HEK293 (cell line): ENCODE data around the gene USF1.

Source experiments
- HOXC10 ChIP-seq: sonication (generic); formaldehyde crosslinking; IDR thresholded peaks from 2 replicates; pipeline ENCODE4 v1.8.1; 2023; ENCODE audit warnings: mild to moderate bottlenecking, missing genetic modification reagents
- MZF1 ChIP-seq: fragments of 450-650 bp; formaldehyde crosslinking; IDR thresholded peaks from 2 replicates; pipeline ENCODE4 v1.5.1; 2017; ENCODE audit warnings: missing biosample characterization, missing genetic modification characterization, borderline replicate concordance
- SP2 ChIP-seq: fragments of 450-650 bp; formaldehyde crosslinking; IDR thresholded peaks from 2 replicates; pipeline ENCODE4 v1.5.1; 2016; ENCODE audit warnings: missing biosample characterization, missing genetic modification characterization
- SP7 ChIP-seq: fragments of 450-650 bp; formaldehyde crosslinking; IDR thresholded peaks from 2 replicates; pipeline ENCODE4 v1.5.1; 2016; ENCODE audit warnings: missing biosample characterization, missing genetic modification characterization
- YY1 ChIP-seq: fragments of 450-650 bp; formaldehyde crosslinking; IDR thresholded peaks from 2 replicates; pipeline ENCODE4 v1.5.1; 2018; ENCODE audit warnings: missing biosample characterization, missing genetic modification characterization
- ZBTB6 ChIP-seq: fragments of 450-650 bp; formaldehyde crosslinking; IDR thresholded peaks from 2 replicates; pipeline ENCODE4 v1.5.1; 2017; ENCODE audit warnings: missing biosample characterization, missing genetic modification characterization
- ZFP37 ChIP-seq: fragments of 450-650 bp; formaldehyde crosslinking; IDR thresholded peaks from 2 replicates; pipeline ENCODE4 v1.5.1; 2016; ENCODE audit warnings: missing biosample characterization, missing genetic modification characterization
- ZNF112 ChIP-seq: fragments of 450-650 bp; formaldehyde crosslinking; IDR thresholded peaks from 2 replicates; pipeline ENCODE4 v1.5.0; 2017; ENCODE audit warnings: missing biosample characterization, missing genetic modification characterization
- ZNF114 ChIP-seq: fragments of 450-650 bp; formaldehyde crosslinking; IDR thresholded peaks from 2 replicates; pipeline ENCODE4 v1.5.0; 2017; ENCODE audit warnings: missing biosample characterization, missing genetic modification characterization
- ZNF2 ChIP-seq: fragments of 450-650 bp; formaldehyde crosslinking; IDR thresholded peaks from 2 replicates; pipeline ENCODE4 v1.5.1; 2016; ENCODE audit warnings: missing biosample characterization, missing genetic modification characterization
- ZNF274 ChIP-seq, 2 experiments: fragments of 200-500 bp in 1 of 2; fragments of 450-650 bp in 1 of 2; sonication (Bioruptor generic) in 1 of 2; formaldehyde crosslinking in 1 of 2; IDR thresholded peaks; 2 replicates each; pipeline versions ENCODE4 v1.5.1 to v1.6.1; 2014 to 2016; ENCODE audit warnings: borderline replicate concordance in 1 of 2, inconsistent platforms in 1 of 2, low read length in 1 of 2, missing biosample characterization in 1 of 2, missing genetic modification characterization in 1 of 2
- ZNF350 ChIP-seq: fragments of 450-650 bp; formaldehyde crosslinking; IDR thresholded peaks from 2 replicates; pipeline ENCODE4 v1.5.0; 2017; ENCODE audit warnings: missing biosample characterization, mild to moderate bottlenecking, missing genetic modification characterization
- ZNF398 ChIP-seq: fragments of 450-650 bp; formaldehyde crosslinking; IDR thresholded peaks from 2 replicates; pipeline ENCODE4 v1.5.1; 2017; ENCODE audit warnings: missing biosample characterization, missing genetic modification characterization
- ZNF501 ChIP-seq: fragments of 450-650 bp; formaldehyde crosslinking; IDR thresholded peaks from 2 replicates; pipeline ENCODE4 v1.5.1; 2016; ENCODE audit warnings: missing biosample characterization, missing genetic modification characterization
- ZNF518A ChIP-seq: fragments of 450-650 bp; formaldehyde crosslinking; conservative IDR thresholded peaks from 2 replicates; pipeline ENCODE4 v1.5.1; 2016; ENCODE audit warnings: low read depth, missing biosample characterization, missing genetic modification characterization
- ZNF555 ChIP-seq: fragments of 450-650 bp; formaldehyde crosslinking; conservative IDR thresholded peaks from 2 replicates; pipeline ENCODE4 v1.5.1; 2017; ENCODE audit warnings: missing biosample characterization, mild to moderate bottlenecking, missing genetic modification characterization, inconsistent platforms
- ZNF558 ChIP-seq: fragments of 450-650 bp; formaldehyde crosslinking; IDR thresholded peaks from 2 replicates; pipeline ENCODE4 v1.5.1; 2016; ENCODE audit warnings: missing biosample characterization, missing genetic modification characterization
- ZNF571 ChIP-seq: fragments of 450-650 bp; formaldehyde crosslinking; IDR thresholded peaks from 2 replicates; pipeline ENCODE4 v1.5.0; 2017; ENCODE audit warnings: missing biosample characterization, missing genetic modification characterization
- ZNF585B ChIP-seq: fragments of 450-650 bp; formaldehyde crosslinking; IDR thresholded peaks from 2 replicates; pipeline ENCODE4 v1.5.1; 2016; ENCODE audit warnings: missing biosample characterization, missing genetic modification characterization
- ZNF596 ChIP-seq: fragments of 450-650 bp; IDR thresholded peaks from 2 replicates; pipeline ENCODE4 v1.5.0; 2018; ENCODE audit warnings: missing biosample characterization, mild to moderate bottlenecking, missing genetic modification characterization, moderate library complexity
- ZNF624 ChIP-seq: fragments of 450-650 bp; formaldehyde crosslinking; IDR thresholded peaks from 2 replicates; pipeline ENCODE4 v1.5.1; 2017; ENCODE audit warnings: missing biosample characterization, missing genetic modification characterization
- ZNF629 ChIP-seq: fragments of 450-650 bp; formaldehyde crosslinking; IDR thresholded peaks from 2 replicates; pipeline ENCODE4 v1.5.1; 2017; ENCODE audit warnings: missing biosample characterization, missing genetic modification characterization
- ZNF692 ChIP-seq: fragments of 450-650 bp; formaldehyde crosslinking; IDR thresholded peaks from 2 replicates; pipeline ENCODE4 v1.5.1; 2016; ENCODE audit warnings: missing biosample characterization, missing genetic modification characterization
- ZNF768 ChIP-seq: fragments of 450-650 bp; formaldehyde crosslinking; IDR thresholded peaks from 2 replicates; pipeline ENCODE4 v1.5.1; 2018; ENCODE audit warnings: missing biosample characterization, mild to moderate bottlenecking, missing genetic modification characterization
- ZSCAN23 ChIP-seq: fragments of 450-650 bp; formaldehyde crosslinking; IDR thresholded peaks from 2 replicates; pipeline ENCODE4 v1.5.1; 2016; ENCODE audit warnings: missing biosample characterization, missing genetic modification characterization

USF1 gene

GRCh38 chr1:161045736-161046604, at the start of gene USF1 (continued):
- no peak for TF ChIP-seq ZNF571
- no peak for TF ChIP-seq ZNF274 (IDR thresholded peaks at IDR 0.05; ENCODE audit: low read length)
- no peak for TF ChIP-seq ZNF274 (tag by site-specific recombination; IDR thresholded peaks at IDR 0.05; ENCODE audit: borderline replicate concordance)
- peak; percentile 80; the same call in 1 of the 2 replicates for TF ChIP-seq ZNF2 (tag by site-specific recombination)
- TF ChIP-seq YY1 (tag by site-specific recombination): peak; percentile 98
- no peak for TF ChIP-seq ZBTB6 (tag by site-specific recombination)
- peak; percentile 50 for TF ChIP-seq ZNF629
- TF ChIP-seq HOXC10: no peak
- TF ChIP-seq ZNF501 (tag by site-specific recombination): peak; percentile 34; the same call in 1 of the 2 replicates
- no peak for TF ChIP-seq ZNF112
- TF ChIP-seq ZSCAN23 (tag by site-specific recombination): no peak
- peak; percentile 29; the same call in 1 of the 2 replicates for TF ChIP-seq ZNF692
- TF ChIP-seq ZNF114 (tag by site-specific recombination): no peak
- no peak for TF ChIP-seq ZNF350 (tag by site-specific recombination)
- no peak for TF ChIP-seq ZNF398 (tag by site-specific recombination)
- peak; percentile 84 for TF ChIP-seq SP2 (tag by site-specific recombination)
- no peak for TF ChIP-seq ZNF596 (tag by site-specific recombination)
- peak; percentile 46; the same call in 1 of the 2 replicates for TF ChIP-seq SP7 (tag by site-specific recombination)
- TF ChIP-seq ZNF558: 0 out of 2 replicates have a peak, but pooled peaks have one; percentile 19
- TF ChIP-seq ZFP37 (tag by site-specific recombination): 0 out of 2 replicates have a peak, but pooled peaks have one; percentile 46
- 0 out of 2 replicates have a peak, but pooled peaks have one; percentile 27 for TF ChIP-seq MZF1 (tag by site-specific recombination)
- peak; percentile 94 for TF ChIP-seq ZNF518A
- no peak for TF ChIP-seq ZNF585B (tag by site-specific recombination)
- no peak for TF ChIP-seq ZNF768 (tag by site-specific recombination)
- TF ChIP-seq ZNF624 (tag by site-specific recombination): no peak
- no peak for TF ChIP-seq ZNF555 (tag by site-specific recombination)
